NCI-H226 (cell line): ENCODE measurements around the gene RGS12.
A peak's percentile ranks its signal among the peaks of the same experiment; 100 is the strongest.

Experiments
- DNase-seq: peaks from one replicate; pipeline ENCODE4 v3.0.0-alpha.2; 2015

RGS12 gene

GRCh38 chr4:3255611-3256186 lies 37.1 kb upstream of the RGS12 start:
- no peak for DNase-seq

DNA sequence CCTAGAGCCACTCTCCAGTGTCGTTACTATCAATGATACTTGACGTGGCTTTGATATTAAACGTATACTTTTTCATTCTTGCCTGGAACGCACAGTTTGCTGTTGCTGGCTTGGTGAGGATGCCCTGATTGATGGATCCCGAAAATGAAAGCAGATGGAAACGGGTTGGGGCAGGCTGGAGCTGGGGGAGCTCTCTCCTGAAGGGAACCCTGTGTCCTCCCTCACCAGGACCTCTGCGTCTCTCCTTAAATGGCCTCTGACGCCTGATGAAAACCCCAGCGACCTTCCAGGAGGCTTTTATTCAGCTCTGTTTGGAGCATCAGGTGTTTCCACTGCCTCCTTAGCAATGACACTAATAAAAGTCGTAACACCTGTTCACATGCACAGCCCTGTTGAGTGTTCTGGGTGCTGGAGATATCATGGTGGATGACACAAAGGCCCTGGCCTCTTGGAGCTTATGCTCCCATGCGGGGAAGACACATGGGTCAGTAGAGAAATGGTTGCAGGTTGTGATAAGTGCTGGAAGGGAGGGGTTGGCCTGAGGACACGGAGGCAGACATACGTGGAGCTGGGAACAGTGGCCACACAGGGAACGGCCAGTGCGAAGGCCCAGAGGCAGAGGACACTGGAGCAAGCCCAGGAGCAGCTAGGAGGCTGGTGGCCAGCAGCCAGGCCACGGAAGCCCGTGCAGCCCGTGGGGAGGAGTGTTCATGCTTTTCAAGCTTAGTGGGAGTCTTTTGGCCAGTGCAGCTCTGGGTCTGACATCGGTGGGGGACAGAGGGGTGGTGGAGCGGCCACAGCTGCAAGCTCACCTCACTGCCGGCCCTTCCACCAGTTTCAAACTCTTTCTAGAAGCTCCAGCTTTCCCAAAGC lies 36.4 kb upstream of the RGS12 start:
- DNase-seq, result no peak

- no peak for DNase-seq
These were observed 35.7 kb upstream of the RGS12 start for GRCh38 chr4:3257103-3257555.

DNA sequence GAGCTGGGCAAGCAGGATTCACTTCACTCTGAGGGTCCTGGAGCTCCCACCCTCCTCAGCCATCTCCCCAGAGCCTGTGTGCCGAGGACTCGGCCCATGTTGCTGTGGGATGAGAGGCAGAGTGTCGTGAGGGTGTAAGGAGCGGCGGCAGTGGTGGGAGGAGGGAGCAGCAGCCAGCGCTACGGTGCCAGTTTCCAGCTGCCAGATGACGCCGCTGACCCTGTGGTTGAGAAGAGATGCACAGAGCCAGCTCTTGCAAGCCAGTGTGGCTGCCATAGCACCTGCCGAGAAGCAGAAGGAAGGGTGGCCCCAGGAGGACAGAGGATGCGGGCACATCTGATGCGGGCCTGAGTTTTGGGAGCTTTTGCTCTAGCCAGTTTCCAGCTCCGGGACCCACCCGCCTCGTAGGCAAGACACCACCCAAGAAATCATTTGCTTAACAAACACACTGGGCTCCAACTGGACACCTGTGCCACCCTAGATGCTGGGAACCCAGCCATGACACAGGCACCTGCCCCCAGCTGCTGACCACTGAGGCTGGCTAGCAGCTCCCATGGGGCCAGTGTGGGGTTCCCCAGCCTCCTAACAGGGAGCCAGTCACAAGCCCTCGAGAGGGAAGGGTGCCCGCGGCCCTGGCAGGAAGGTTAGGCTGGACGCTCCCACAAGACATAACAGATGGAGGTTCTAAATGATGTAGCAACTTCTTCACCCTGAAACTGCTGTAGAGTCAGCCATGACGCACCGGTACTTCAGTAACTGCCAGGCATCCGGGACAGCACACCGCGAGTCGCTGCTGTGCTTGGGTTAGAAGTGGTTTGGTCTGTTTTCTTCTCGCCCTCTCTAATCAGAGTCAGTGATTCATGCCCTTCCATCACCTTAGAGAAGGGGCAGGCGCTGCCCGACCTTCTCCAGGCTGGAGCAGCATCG lies 35.0 kb upstream of the RGS12 start:
- peak; percentile 47 for DNase-seq

DNA sequence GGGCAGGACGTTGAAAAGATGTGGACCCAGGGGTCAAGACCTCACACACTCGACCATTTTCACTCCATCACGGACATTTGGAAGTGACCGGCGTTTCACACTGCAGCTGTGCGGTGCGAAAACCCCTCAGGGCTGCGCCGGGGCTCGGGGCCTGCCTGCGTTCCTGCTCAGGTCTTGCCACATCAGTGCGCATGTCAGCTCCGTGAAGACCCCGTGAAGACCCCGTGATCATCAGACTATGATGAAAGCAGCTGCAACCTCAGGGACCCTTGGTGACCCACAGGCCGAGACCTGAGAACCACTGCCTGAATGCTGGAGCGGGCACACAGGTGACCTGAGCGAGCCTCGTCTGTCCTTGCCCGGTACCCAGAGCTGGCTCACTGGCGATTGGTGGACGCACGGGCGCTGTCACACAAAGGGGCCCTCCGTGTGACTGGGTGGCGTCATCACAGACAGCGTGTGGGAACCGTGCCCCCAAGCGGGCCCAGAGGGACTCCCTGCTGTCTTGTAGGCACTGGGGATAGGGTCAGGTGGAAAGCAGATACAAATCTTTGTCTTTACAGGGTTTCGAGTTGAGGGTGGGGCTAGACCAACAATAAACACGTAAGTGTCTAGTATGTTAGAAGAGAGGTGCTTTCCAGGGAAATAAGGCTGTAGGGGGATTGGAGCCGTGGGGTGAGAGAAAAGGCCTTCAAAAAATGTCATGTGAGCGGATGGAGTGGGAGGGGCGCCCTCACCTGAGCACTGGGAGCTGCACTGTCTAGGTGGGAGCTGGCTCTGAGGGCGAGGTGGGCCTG lies 31.2 kb upstream of the RGS12 start:
- DNase-seq, result no peak

DNA sequence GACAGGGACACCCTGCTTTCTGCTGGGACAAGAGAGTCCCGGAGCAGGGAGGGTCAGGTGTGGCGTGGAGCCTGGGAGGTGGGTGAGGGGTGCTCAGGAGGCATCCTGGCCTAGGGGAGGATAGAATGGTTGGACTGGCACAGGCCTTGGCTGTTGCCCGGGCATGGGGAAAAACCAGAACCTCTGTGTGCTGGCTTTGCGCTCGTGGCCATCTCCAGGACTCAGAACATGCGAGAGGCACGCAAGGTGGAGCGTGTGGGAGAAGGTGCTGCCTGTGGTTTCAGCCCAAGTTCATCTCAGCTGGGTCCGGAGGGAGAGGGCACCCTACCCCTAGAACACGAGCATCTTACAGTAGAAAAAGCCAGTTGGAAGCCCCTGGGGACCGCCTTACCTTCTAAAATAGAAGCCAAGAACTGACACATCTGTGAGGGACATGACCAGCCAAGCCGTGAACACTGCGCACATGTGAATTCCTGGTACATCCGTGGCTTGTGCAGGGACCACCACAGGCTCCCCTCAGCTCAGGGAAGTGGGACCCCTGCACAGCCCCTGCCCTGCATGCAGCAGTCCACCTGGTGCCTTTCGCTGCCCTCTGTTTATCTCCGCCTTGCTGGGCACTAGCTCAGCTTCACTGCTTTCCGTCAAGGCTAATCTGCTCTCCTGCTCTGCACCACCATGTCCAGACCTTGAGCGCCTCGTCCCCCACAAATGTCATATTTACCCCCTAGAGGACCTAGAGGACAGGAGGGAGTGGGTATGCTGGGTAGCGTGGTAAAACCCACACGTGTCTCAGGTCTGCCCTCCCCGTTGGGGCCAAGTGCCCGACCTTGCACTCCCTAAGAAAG lies 30.4 kb upstream of the RGS12 start:
- DNase-seq, result no peak

DNA sequence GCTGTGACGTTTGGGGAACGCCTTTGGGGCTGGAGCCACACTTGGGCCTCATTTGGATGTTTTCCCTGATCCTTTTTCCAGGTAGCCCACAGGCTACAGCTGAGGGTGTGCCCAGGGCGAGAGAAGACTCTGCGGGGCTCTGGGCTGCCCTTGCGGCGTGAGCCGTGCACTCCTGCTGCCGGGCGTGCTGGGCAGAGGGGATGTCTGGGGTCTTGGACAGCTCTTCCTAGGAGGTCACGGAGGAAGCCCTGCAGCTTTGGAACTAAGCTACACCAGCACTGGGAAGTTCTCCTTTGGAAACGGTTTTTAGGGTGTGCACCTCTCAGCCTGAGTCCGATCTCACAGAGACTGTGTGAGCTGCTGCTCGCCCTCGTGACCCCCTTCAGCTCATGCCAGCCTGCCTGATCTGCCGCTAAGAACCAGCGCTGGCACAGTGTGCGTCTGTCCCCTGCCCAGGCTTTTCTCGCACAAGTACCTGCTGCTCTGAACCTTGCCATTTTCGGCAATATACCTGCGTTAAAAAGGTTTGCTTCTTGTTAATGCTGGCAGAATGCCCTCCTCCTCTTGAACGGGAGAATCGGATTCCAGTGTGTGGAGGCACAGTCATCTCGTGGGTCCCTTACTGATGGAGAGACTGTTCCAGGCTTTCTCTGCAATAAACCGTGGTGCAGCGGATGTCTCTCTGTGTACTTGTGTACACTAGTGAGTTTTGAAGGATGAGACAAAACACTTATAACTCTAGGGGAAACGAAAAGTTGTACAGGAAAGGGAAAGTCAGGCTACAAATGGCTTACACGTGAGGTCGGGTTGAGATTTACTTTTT lies 29.6 kb upstream of the RGS12 start:
- no peak for DNase-seq

DNA sequence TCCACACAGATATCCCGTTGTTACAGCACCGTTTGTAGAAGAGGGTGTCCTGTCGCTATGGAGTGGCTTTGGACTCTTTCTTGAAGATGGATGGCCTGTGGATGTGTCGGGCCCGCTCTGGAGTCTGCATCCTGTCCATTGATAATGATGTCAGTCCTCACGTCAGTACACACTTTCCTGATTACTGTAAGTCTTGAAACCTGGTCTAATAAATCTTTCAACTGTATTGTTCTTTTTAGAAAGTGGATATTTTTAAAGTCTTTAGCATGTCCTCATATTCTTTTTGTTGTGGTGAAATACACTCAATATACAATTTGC lies 29.0 kb upstream of the RGS12 start:
- no peak for DNase-seq

- DNase-seq, result no peak
These were observed 26.7 kb upstream of the RGS12 start for GRCh38 chr4:3266076-3266475.

DNA sequence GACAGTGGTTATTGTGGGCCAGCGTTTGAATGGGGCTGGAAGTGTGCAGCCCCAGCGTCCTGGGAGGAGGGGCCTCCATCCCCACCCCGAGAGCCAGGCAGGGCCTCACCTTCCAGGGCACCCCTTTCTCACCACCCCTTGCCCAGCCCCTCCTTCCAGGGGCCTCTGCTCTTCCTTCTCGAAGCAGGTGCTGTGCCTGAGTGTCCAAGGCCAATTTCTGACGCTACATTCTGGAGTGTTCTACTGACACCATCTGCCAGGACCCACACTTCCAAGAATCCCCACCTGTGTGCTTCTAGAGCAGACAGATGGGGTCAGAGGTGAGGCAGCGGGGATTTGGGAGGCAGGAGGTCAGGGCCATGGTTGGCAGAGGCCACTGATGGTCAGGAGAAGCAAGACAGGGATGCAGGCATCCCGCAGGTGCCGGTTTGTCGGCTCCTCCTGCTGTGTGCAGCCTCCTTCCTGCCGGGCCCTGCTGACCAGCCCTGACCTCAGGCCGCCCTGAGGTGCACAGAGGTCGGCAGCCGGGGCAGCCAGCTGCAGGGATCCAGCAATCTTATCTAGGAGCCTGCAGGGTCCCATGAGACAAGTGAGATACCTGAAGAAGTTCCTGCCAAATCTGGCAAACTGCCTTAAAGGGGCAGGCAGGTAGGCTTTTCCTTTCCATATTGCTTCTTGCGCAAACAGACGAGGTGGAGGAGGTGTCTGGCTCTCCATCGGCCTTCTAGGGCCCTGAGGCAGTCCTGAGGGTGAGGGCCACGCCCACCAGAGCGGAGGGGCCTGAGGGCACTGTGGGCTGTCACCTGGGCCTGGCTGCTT lies 25.0 kb upstream of the RGS12 start:
- no peak for DNase-seq

DNA sequence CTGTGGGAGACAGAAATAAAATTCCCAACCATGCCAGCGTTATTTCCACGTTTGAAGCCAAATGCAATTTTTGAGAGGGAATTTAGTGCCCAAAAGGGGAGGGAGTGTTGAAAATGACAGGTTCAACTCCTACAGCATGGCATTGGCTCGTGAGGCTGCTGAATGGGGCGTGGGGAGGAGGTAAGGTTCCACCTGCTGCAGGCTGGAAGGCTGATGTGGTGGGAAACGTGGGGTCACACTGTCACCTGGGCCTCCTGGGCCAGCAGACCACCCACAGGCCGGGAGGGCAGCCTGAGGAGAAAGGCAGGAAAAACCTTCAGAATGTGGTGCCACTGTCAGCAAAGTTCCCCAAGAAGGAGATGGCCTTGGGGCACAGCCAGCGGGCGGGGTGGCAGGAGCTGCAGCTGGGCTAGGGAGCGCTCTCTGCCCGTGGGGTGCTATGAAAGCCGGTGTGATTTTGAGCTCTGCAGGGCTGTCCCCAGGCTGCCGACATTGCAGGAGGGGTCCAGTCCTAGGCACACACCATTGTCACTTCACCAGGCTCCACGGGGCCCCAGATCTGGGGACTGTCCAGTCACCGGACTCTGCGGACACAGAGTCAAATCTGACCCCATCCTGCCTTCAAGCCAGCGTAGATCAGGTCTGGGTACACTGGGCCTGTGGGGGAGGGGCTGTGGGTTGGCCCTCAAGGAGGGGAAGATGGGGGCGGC lies 24.3 kb upstream of the RGS12 start:
- DNase-seq, result no peak

DNA sequence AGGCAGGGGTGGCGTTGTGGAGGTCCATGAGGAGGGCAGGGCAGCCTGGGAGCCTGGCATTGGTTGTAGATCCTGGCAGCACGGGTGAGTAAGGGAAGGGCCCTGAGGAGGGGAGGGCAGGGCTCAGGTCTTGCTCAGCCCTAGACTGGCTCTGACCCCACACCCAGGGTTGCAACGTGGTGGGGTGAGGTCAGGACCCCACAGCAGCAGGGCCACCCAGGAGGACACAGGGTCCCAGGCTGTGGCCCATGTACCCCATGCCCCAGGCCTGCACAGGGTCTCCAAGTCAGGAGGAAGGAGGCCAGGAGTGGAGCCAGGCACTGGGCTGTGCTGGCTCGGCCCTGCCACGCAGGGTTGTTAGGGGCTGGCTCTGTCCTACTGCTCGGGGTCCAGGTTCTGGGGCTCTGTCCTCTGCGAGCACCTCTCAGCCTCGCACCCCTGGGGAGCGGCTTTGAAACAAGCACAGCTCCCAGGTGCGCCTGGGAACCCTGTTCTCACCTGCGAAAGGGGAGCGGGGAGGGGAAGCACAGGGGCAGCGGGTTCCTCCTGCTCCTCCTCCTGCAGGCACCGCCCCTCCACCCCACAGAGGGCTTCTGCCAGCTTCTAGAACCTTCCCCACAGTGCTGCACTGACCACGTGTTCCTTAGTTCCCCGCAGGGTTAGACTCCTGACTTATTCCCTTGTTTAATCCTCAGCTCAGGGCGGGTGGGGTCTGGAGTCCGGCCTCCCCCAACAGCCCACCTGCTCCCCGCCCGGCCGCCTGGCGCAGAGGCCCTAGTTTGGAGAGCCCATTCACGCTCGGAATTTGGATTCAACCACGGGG lies 23.5 kb upstream of the RGS12 start:
- DNase-seq, result no peak

DNA sequence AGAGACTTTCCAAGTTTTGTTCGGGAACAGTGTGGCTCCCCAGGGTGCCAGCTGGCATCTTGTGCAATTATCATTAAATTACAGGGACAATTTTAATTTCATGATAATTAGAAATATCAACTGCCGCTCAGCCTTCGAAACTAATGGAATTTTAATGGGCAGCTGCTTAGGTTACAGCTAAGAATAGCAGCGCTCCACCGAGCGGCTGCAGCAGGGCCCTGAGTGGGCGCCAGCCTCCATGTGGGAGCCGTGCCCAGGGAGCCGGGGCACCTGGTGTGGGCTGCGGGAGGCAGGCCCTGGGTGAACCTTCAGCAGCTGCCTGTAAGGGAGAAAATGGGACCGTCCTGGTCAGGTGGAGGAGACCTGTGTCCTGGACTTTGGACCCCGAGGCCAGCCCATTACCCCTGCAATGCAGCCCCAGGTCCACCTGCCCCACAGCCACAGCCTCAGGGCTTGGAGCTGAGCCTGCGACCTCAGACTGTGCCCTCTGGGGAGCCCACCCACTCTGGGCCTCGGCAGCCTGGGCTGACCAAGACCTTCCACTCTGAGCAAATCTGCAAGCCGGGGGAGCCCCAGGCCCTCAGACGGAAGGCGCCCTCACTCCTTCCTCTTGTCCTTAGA lies 22.7 kb upstream of the RGS12 start:
- no peak for DNase-seq

DNA sequence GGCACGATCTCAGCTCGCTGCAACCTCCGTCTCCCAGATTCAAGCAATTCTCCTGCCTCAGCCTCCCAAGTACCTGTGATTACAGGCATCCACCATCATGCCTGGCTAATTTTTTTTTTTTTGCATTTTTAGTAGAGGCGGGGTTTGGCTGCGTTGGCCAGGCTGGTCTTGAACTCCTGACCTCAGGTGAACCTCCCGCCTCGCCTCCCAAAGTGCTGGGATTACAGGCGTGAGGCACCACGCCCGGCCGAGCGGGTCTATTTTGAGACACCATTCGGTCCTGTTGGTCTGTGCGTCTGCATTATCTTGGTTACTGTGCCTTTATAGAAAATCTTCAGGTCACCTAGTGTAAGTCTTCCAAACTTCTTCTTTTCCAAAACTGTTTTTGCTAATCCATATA lies 21.7 kb upstream of the RGS12 start:
- no peak for DNase-seq

GRCh38 chr4:3276986-3277385 lies 15.8 kb upstream of the RGS12 start:
- DNase-seq, result no peak

DNA sequence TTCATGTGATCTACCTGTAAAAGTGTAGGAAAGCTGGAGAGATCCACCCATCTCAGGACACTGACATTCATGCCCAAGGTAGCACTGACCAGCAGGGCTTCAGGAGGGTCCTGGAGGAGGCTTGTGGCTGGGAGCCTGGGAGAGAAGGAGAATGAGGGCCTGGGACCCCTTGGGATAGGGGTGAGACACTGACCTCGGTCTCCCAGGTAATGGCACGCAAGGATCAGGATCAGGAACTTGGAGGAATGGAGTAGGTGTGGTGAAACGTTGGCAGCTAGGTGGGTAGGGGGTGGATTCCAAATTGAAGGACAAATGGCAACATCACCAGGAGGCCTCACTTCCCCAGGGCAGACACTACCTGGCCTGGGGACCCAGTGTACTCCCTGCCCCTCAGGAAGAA lies 12.4 kb upstream of the RGS12 start:
- no peak for DNase-seq

DNA sequence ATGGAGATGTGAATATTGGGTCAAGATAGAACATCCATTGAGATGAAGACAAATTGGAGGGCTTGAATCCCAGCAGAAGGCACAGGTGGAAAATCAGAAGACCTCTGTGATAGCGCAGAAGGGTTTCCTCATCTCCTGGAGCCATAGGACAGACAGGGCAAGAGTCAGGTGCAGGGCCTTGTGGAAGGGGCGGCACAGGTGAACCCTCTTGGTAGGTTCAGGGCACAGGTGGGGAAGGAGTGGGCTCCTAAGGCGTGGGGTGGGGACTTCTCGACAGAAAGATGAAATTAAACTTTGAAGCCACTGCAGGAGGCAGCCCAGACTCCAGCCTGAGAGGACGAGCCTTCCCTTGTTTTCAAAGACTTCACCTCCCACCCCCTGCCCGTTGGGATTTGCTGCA lies 9.3 kb upstream of the RGS12 start:
- DNase-seq, result no peak

DNA sequence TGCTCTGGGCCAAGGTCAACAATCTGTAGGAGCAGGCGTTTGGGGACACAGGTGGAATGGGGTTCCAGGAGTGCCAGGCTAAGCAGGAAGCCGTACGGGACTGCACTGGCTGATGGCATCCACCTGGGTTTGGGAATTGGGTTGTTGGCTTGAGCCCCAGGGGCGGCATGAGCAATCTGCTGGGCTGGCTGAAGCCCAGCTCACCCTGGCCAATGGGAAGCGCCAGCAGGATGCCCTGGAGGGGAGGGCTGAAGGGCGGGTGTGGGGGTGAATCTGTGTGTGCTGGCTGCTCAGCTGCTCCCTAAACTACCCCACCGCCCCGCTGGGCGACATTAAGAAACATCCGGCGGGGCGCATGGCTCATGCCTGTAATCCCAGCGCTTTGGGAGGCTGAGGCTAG lies 8.9 kb upstream of the RGS12 start:
- peak; percentile 49 for DNase-seq
